H1 (cell line): Measurements from ENCODE around the gene DPP3. TPM values are rescaled to one million over a fixed set of nuclear protein-coding genes. Genes with fewer than 3 reads are reported as not detected.

Experiments
- CTCF ChIA-PET: fragments of 300-600 bp; sonication (Branson Sonifier 250); formaldehyde crosslinking; loops from one replicate; lab custom pipeline; 2021; ENCODE audit not compliant: partially characterized antibody; lab: Charles Lee
- POLR2A ChIA-PET: fragments of 300-600 bp; sonication (Branson Sonifier 250); formaldehyde crosslinking; loops from one replicate; lab custom pipeline; 2021; ENCODE audit warnings: inconsistent platforms; ENCODE audit not compliant: partially characterized antibody; lab: Charles Lee
- DNase-seq, 2 experiments: peaks; one replicate each; pipeline versions ENCODE4 v3.0.0 to v3.0.0-alpha.2; 2010 to 2022; ENCODE audit warnings: low spot score in 2 of 2, low read depth in 1 of 2, mixed read lengths in 1 of 2
- FAIRE-seq: peaks from 2 replicates; lab custom pipeline; 2011; peaks lifted over from hg19 to GRCh38; lab: Jason Lieb, UNC
- H2AFZ ChIP-seq: 2 replicates; pipeline ENCODE4 v1.8.1; 2012; ENCODE audit warnings: low read length, inconsistent platforms
- H2AK5ac ChIP-seq: 2 replicates; pipeline ENCODE4 v1.6.1; 2013; ENCODE audit warnings: low read depth, low read length
- H2BK120ac ChIP-seq: replicated peaks from 2 replicates; pipeline ENCODE3; 2013; ENCODE audit warnings: low read depth, low read length, inconsistent platforms
- H2BK12ac ChIP-seq: 2 replicates; pipeline ENCODE4 v1.6.1; 2013; ENCODE audit warnings: low read depth, low read length
- H2BK15ac ChIP-seq: 2 replicates; pipeline ENCODE4 v1.6.1; 2013; ENCODE audit warnings: low read length
- H2BK20ac ChIP-seq: 2 replicates; pipeline ENCODE4 v1.6.1; 2013; ENCODE audit warnings: low read length
- H2BK5ac ChIP-seq: 2 replicates; pipeline ENCODE4 v1.6.1; 2013; ENCODE audit warnings: low read depth, low read length
- H3K14ac ChIP-seq: 2 replicates; pipeline ENCODE4 v1.6.1; 2013; ENCODE audit warnings: inconsistent platforms; ENCODE audit not compliant: insufficient read length
- H3K18ac ChIP-seq: 2 replicates; pipeline ENCODE4 v1.6.1; 2013; ENCODE audit warnings: low read length; ENCODE audit errors: extremely low read depth
- H3K23ac ChIP-seq: 2 replicates; pipeline ENCODE4 v1.6.1; 2013; ENCODE audit warnings: inconsistent platforms; ENCODE audit not compliant: insufficient read length
- H3K23me2 ChIP-seq: 2 replicates; pipeline ENCODE4 v1.6.1; 2013; ENCODE audit warnings: low read depth, low read length
- H3K27ac ChIP-seq: 2 replicates; pipeline ENCODE4 v1.6.1; 2011; ENCODE audit warnings: low read depth, low read length, inconsistent platforms
- H3K27me3 ChIP-seq, 4 experiments: replicated peaks in 1 of 4; 1 replicate in 1 of 4; 2 replicates in 3 of 4; pipeline versions ENCODE4 v1.6.1 to v1.8.1; 2011 to 2013; ENCODE audit warnings: low read length in 3 of 4, mild to moderate bottlenecking in 3 of 4, inconsistent platforms in 2 of 4, mixed read lengths in 2 of 4, moderate library complexity in 1 of 4; ENCODE audit not compliant: control insufficient read depth in 3 of 4, insufficient read depth in 3 of 4; ENCODE audit errors: extremely low read depth in 1 of 4
- H3K36me3 ChIP-seq, 4 experiments: 2 replicates each; pipeline versions ENCODE4 v1.6.1 to v1.8.1; 2011 to 2013; ENCODE audit warnings: mild to moderate bottlenecking in 4 of 4, low read length in 3 of 4, moderate library complexity in 2 of 4, control low read depth in 1 of 4, inconsistent platforms in 1 of 4; ENCODE audit not compliant: insufficient read depth in 4 of 4, control insufficient read depth in 2 of 4
- H3K4ac ChIP-seq: replicated peaks from 2 replicates; pipeline ENCODE3; 2013; ENCODE audit warnings: low read length, low read depth, mixed read lengths, inconsistent platforms; ENCODE audit not compliant: insufficient read length
- H3K4me1 ChIP-seq, 4 experiments: replicated peaks in 1 of 4; 1 replicate in 1 of 4; 2 replicates in 3 of 4; pipeline versions ENCODE4 v1.6.1 to v1.8.1; 2011 to 2013; ENCODE audit warnings: low read length in 3 of 4, inconsistent platforms in 2 of 4, mixed read lengths in 1 of 4; ENCODE audit not compliant: insufficient read depth in 4 of 4, control insufficient read depth in 3 of 4
- H3K4me2 ChIP-seq, 2 experiments: 2 replicates each; pipeline versions ENCODE4 v1.6.1 to v1.8.1; 2011 to 2013; ENCODE audit warnings: low read depth in 2 of 2, low read length in 2 of 2, control low read depth in 1 of 2, inconsistent platforms in 1 of 2, mild to moderate bottlenecking in 1 of 2; ENCODE audit not compliant: insufficient read depth in 1 of 2
- H3K4me3 ChIP-seq, 4 experiments: fragments of 200-600, 300-600 bp in 1 of 4; sonication (generic), shearing (Covaris generic), sonication (Bioruptor Twin) in 1 of 4; 2 replicates each; pipeline versions ENCODE4 v1.5.1 to v1.8.1; 2011 to 2016; ENCODE audit warnings: low read length in 4 of 4, low read depth in 3 of 4, control low read depth in 2 of 4, inconsistent platforms in 2 of 4, mild to moderate bottlenecking in 2 of 4, mixed read lengths in 1 of 4, moderate library complexity in 1 of 4; ENCODE audit not compliant: insufficient read depth in 2 of 4; ENCODE audit errors: extremely low read depth in 1 of 4
- H3K56ac ChIP-seq: replicated peaks from 2 replicates; pipeline ENCODE3; 2013; ENCODE audit warnings: low read depth, mild to moderate bottlenecking, mixed read lengths, low read length, inconsistent platforms; ENCODE audit not compliant: insufficient read length
- H3K79me1 ChIP-seq: 2 replicates; pipeline ENCODE4 v1.6.1; 2013; ENCODE audit warnings: low read depth, low read length, control low read depth
- H3K79me2 ChIP-seq, 2 experiments: 2 replicates each; pipeline versions ENCODE4 v1.6.1 to v1.8.1; 2012 to 2013; ENCODE audit warnings: low read length in 2 of 2, mild to moderate bottlenecking in 2 of 2, inconsistent platforms in 1 of 2; ENCODE audit not compliant: insufficient read depth in 2 of 2, control insufficient read depth in 1 of 2
- H3K9ac ChIP-seq, 4 experiments: replicated peaks in 1 of 4; 1 replicate in 1 of 4; 2 replicates in 3 of 4; pipeline versions ENCODE4 v1.6.1 to v1.8.1; 2011 to 2013; ENCODE audit warnings: low read depth in 3 of 4, low read length in 3 of 4, control low read depth in 2 of 4, mild to moderate bottlenecking in 2 of 4, moderate library complexity in 2 of 4, inconsistent platforms in 1 of 4; ENCODE audit errors: extremely low read depth in 1 of 4
- H3K9me3 ChIP-seq, 2 experiments: 2 replicates each; pipeline versions ENCODE4 v1.6.1 to v1.8.1; 2012 to 2013; ENCODE audit warnings: mild to moderate bottlenecking in 2 of 2, moderate library complexity in 2 of 2, control low read depth in 1 of 2, inconsistent platforms in 1 of 2, low read depth in 1 of 2, low read length in 1 of 2, mixed read lengths in 1 of 2; ENCODE audit not compliant: insufficient read depth in 2 of 2
- H4K20me1 ChIP-seq, 2 experiments: replicated peaks in 1 of 2; 2 replicates each; pipeline versions ENCODE3 to v1.8.1; 2011 to 2013; ENCODE audit warnings: inconsistent platforms in 2 of 2, low read length in 2 of 2, mild to moderate bottlenecking in 1 of 2; ENCODE audit not compliant: insufficient read depth in 2 of 2, control insufficient read depth in 1 of 2
- H4K5ac ChIP-seq: 2 replicates; pipeline ENCODE4 v1.6.1; 2013; ENCODE audit warnings: low read length, low read depth, mixed read lengths, inconsistent platforms; ENCODE audit not compliant: insufficient read length
- H4K8ac ChIP-seq: 2 replicates; pipeline ENCODE4 v1.8.0; 2013; ENCODE audit warnings: mild to moderate bottlenecking, moderate library complexity, low read length, inconsistent platforms; ENCODE audit not compliant: insufficient read depth; ENCODE audit errors: extremely low read depth
- H4K91ac ChIP-seq: replicated peaks from 2 replicates; pipeline ENCODE3; 2013; ENCODE audit warnings: low read length, mixed read lengths, inconsistent platforms; ENCODE audit not compliant: insufficient read length
- ATF3 ChIP-seq: IDR thresholded peaks from 2 replicates; pipeline ENCODE4 v1.6.1; 2011; ENCODE audit warnings: low read depth, mild to moderate bottlenecking, low read length; ENCODE audit not compliant: insufficient read depth
- CBX8 ChIP-seq: fragments of 300-800, 300-1000 bp; sonication (generic); IDR thresholded peaks from 2 replicates; pipeline ENCODE4 v1.7.1; 2016; ENCODE audit warnings: low read depth, low read length, borderline replicate concordance
- CTCF ChIP-seq, 3 experiments: IDR thresholded peaks; 1 replicate in 2 of 3; 2 replicates in 1 of 3; pipeline versions ENCODE4 v1.5.1 to v1.6.1; 2011; ENCODE audit warnings: low read length in 3 of 3, mild to moderate bottlenecking in 3 of 3, inconsistent platforms in 2 of 3, low read depth in 1 of 3, moderate library complexity in 1 of 3; ENCODE audit not compliant: insufficient read depth in 1 of 3; ENCODE audit errors: control extremely low read depth in 1 of 3
- EGR1 ChIP-seq: IDR thresholded peaks from 2 replicates; pipeline ENCODE4 v1.6.1; 2011; ENCODE audit warnings: low read depth, low read length, borderline replicate concordance
- GTF2F1 ChIP-seq: IDR thresholded peaks from 2 replicates; pipeline ENCODE4 v1.6.1; 2012; ENCODE audit warnings: low read depth, low read length, improper control_type of control experiment, borderline replicate concordance
- RAD21 ChIP-seq, 2 experiments: IDR thresholded peaks in 1 of 2; conservative IDR thresholded peaks in 1 of 2; 2 replicates each; pipeline ENCODE4 v1.6.1; 2011; ENCODE audit warnings: low read depth in 2 of 2, low read length in 2 of 2, improper control_type of control experiment in 1 of 2, inconsistent platforms in 1 of 2, mild to moderate bottlenecking in 1 of 2, moderate library complexity in 1 of 2
- TEAD4 ChIP-seq: IDR thresholded peaks from 2 replicates; pipeline ENCODE4 v1.6.1; 2012; ENCODE audit warnings: low read depth, low read length, inconsistent platforms, mixed read lengths
- ZNF274 ChIP-seq: IDR thresholded peaks from 2 replicates; pipeline ENCODE4 v1.7.0; 2012; ENCODE audit warnings: low read length, borderline replicate concordance; ENCODE audit errors: extremely low read depth
- WGBS, 2 experiments: shearing (Covaris generic) in 1 of 2; methylation state at CpG; one replicate each; pipeline versions ENCODE4 v1.1.6 to v1.1.7; 2013 to 2015; ENCODE audit warnings: low lambda C conversion rate in 2 of 2, mixed read lengths in 2 of 2, inconsistent platforms in 1 of 2, low coverage in 1 of 2, missing lambda C conversion rate in 1 of 2; ENCODE audit not compliant: insufficient replicate concordance in 2 of 2, insufficient coverage in 1 of 2, insufficient read length in 1 of 2; ENCODE audit errors: extremely low coverage in 1 of 2, missing lambda C conversion rate in 1 of 2; 5-methylcytosine and 5-hydroxymethylcytosine counted together
- polyA plus RNA-seq, 7 experiments: library from polyadenylated mRNA; depleted of rRNA in 3 of 7; stranded (reverse) in 5 of 7; unstranded in 2 of 7; fragments of >200 nt in 5 of 7; fragments of 200-250 nt in 2 of 7; gene quantifications; 1 replicate in 5 of 7; 2 replicates in 1 of 7; 4 replicates in 1 of 7; pipeline versions ENCODE4 v1.2.1 to v1.2.3, GENCODE V29; 2011 to 2013; ENCODE audit warnings: missing spikeins in 2 of 7, mixed read lengths in 2 of 7
- total RNA-seq: library from RNA; stranded (reverse); fragmentation: NEBNext Ultra II Directional; extraction: Animal tissue kit (Norgen Biotek cat#: 25700); gene quantifications from 2 replicates; pipeline ENCODE4 v1.2.1, GENCODE V29; 2021

Gene DPP3
- total and polyA plus RNA-seq, 2 of the 8 experiments (the other 6 are each of a cell fraction or from before 2014, with no cell fraction given), result 75.1 to 82.7 TPM

- Histone ChIP-seq H3K18ac (no peak overlapping the region), H2BK12ac (no peak overlapping the region), H3K79me2 (no peaks in the 10 kb centered on the region), H3K14ac (no peak overlapping the region), H3K23ac (no peak overlapping the region), H3K4ac (no peak overlapping the region), H4K8ac (peak overlapping the region; percentile 42), H2AFZ (no peak overlapping the region), H2BK5ac (no peak overlapping the region), H3K56ac (no peak overlapping the region), H4K91ac (no peak overlapping the region), H4K20me1 (peaks cover 2% of the 10 kb centered on the region in 2 experiments), H2BK20ac (no peak overlapping the region), H3K23me2 (peaks cover 5% of the 10 kb centered on the region; the same call in 1 of the 2 replicates), H3K36me3 (no peaks in the 10 kb centered on the region; a peak in 2 of 8 replicates), H2AK5ac (no peak overlapping the region), H4K5ac (no peak overlapping the region), H3K4me2 (no peak overlapping the region), H3K9ac (no peak overlapping the region), H3K4me1 (peaks cover 0 to 6% (median under 1%) of the 10 kb centered on the region in 4 experiments; a peak in 3 of 7 replicates), H3K27ac (no peak overlapping the region), H3K79me1 (no peaks in the 10 kb centered on the region), H3K4me3 (no peak overlapping the region), H2BK120ac (no peak overlapping the region), H2BK15ac (no peak overlapping the region), H3K27me3 (no peaks in the 10 kb centered on the region), H3K9me3 (no peaks in the 10 kb centered on the region)
- peak in 1 of 2 experiments; percentile 44 for DNase-seq
- ChIA-PET POLR2A (interaction anchor here (1.1 to 6.1 kb wide), 4 partner anchors 7 to 20 kb away, joined by 3 to 85 read pairs (median 4); partner anchors contain the start of gene PELI3), CTCF (interaction anchor here (0.6 to 1.7 kb wide), 5 partner anchors 8 to 80 kb away, joined by 3 to 4 read pairs (median 4); partner anchors contain the start of gene MRPL11)
- 88% methylated on average over 32 of the region's 44 CpGs; no CpG with 5 or more reads in 1 of the 2 experiments for WGBS, 2 experiments
- TF ChIP-seq CBX8 (no peak), RAD21 (IDR thresholded peaks at IDR 0.05 in 1 of 2, conservative IDR thresholded peaks at IDR 0.05 in 1 of 2; ENCODE audit: low read depth in 2 of 2, low read length in 2 of 2) (no peak), GTF2F1 (no peak), TEAD4 (no peak), CTCF (IDR thresholded peaks at IDR 0.05; ENCODE audit: control extremely low read depth in 1 of 3, insufficient read depth in 1 of 3, low read depth in 1 of 3, low read length in 3 of 3) (no peak), ZNF274 (no peak), ATF3 (no peak), EGR1 (no peak)
- no peak for FAIRE-seq
Observed at GRCh38 chr11:66475349-66476172, 4.7 kb upstream of the DPP3 start.
